GM12874 (cell line): ENCODE measurements around the gene LRRC71.

Experiments used
- TF ChIP-seq, protein P1 (sequence below): IDR thresholded peaks from 2 replicates; pipeline ENCODE4 v1.5.1; 2011; ENCODE audit warnings: low read depth, mild to moderate bottlenecking, control low read depth, low read length, moderate library complexity; ENCODE audit not compliant: insufficient read depth

LRRC71 gene

DNA sequence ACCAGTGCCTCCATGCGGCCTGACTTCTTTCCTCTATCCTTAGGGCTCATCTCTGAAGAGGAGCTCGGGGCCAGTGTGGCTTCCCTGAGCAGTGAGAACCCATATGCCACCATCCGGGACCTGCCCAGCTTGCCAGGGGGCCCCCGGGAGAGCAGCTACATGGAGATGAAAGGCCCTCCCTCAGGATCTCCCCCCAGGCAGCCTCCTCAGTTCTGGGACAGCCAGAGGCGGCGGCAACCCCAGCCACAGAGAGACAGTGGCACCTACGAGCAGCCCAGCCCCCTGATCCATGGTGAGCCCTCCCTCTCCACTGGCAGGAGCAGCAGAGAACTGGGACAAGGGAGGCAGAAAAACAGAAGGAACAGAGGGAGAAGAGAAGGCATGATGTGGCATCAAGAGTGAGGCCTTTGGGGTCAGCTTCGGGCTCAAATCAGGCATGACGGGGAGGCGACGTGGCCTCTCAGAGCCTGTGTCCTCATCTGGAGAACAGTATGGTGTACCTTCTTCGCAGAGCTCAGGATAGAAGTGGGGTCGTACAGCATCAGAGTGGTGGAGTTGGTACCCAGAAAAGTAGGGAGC lies 6.5 kb upstream of the LRRC71 start:
- TF ChIP-seq, protein P1, sequence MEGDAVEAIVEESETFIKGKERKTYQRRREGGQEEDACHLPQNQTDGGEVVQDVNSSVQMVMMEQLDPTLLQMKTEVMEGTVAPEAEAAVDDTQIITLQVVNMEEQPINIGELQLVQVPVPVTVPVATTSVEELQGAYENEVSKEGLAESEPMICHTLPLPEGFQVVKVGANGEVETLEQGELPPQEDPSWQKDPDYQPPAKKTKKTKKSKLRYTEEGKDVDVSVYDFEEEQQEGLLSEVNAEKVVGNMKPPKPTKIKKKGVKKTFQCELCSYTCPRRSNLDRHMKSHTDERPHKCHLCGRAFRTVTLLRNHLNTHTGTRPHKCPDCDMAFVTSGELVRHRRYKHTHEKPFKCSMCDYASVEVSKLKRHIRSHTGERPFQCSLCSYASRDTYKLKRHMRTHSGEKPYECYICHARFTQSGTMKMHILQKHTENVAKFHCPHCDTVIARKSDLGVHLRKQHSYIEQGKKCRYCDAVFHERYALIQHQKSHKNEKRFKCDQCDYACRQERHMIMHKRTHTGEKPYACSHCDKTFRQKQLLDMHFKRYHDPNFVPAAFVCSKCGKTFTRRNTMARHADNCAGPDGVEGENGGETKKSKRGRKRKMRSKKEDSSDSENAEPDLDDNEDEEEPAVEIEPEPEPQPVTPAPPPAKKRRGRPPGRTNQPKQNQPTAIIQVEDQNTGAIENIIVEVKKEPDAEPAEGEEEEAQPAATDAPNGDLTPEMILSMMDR, result no peak

DNA sequence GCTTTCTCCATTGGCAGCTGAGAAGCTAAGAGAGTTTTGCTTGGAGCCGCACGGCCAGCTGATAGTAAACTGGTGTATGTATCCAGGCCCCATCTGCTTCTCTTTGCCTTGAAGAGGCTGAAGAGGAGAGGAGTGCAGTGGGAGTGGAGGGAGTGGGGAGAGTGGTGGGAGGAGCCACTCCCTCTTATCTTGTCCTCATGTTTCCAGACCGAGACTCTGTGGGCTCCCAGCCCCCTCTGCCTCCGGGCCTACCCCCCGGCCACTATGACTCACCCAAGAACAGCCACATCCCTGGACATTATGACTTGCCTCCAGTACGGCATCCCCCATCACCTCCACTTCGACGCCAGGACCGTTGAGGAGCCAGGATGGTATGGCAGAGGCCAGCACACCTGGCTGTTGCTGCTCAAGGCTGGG lies 6.0 kb upstream of the LRRC71 start:
- TF ChIP-seq, protein P1, result no peak

DNA sequence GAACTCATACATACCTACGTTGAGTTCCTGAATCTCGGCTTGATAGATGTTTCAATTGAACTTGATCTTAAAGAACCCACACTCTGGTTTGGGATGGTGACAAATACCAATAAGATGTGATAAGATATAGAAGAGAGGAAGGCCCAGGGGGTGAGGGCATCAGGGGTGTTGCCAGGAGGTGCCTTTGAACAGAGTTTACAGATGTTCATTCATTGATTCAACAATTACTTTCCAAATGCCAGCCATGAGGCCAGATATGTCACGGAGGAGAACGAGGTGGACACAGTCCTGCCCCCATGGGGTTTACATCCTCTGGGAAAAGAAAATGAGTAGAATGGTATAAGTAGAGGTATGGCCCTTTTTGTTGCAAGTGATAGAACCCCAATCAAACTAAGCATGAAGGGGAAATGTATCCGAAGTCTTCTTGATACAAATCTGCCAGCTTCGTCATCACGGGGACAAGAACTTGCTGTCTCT lies 659 bp downstream of the LRRC71 start:
- TF ChIP-seq, protein P1, result no peak

DNA sequence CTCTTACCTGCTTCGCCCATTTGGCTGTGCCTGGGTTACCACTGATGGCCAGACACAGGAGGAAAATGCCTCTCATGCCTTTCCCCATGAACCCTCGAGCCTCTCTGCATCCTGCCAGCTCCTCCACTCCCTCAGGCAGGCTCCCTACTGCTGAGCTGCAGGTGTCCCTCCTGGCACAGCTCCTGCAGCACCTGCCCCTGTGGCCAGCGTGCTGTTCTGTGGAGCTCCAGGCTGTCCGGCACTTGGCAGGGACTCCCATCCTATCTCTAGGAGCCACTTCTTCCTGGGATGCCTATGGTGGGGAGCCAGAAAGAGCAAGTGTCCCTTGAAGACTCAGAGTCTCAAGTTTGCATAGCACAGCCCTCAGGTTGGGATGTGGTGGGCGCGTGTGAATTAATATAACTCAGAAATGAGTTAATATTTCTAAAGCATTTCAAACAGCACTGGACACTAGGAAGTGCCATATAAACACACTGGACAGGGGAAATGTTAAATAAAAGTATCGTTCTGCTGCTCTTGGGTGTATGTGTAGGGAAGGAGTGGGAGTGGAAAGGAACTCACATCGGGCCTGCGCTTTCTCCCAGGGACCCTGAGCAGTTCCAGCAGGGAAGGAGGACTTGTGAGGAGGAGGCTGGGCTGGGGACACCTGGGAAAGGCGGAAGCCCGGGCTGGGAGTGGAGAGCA lies 2.7 kb downstream of the LRRC71 start:
- TF ChIP-seq, protein P1, result no peak

DNA sequence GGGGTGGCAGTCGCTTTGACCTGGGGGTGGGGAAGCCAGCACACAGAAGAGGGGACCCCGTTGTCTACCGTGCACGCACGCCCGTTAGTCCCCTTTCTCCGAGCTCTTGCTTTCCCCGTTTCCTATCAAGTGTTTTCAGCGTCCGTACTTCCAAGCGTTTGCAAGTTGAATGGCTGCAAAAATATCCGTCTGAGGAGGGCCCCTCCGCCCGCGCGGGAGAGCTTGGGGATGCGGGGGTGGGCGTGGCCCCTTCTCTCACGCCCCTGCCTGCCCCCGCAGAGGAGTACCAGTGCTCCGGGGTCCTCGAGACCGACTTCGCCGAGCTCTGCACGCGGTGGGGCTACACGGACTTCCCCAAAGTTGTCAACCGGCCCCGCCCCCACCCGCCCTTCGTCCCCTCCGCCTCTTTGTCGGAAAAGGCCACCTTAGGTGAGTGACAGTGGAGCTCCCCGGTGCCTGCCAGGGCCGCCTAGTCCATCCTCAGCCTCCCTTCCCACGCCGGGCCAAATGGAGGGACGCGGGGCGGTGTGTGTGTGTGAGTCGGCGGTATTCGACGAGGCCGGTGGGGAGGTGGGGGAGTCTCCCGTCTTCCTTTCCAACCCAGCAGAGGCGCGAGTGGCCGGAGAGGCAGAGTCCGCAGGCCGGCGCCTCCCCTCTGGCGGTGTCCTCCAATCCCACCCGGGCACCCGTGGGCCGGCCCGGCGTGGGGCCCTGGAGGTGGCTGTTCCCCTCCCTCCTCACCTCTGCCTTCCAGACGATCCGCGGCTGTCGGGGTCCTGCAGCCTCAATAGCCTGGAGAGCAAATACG lies 3.4 kb downstream of the LRRC71 start:
- TF ChIP-seq, protein P1, result no peak

DNA sequence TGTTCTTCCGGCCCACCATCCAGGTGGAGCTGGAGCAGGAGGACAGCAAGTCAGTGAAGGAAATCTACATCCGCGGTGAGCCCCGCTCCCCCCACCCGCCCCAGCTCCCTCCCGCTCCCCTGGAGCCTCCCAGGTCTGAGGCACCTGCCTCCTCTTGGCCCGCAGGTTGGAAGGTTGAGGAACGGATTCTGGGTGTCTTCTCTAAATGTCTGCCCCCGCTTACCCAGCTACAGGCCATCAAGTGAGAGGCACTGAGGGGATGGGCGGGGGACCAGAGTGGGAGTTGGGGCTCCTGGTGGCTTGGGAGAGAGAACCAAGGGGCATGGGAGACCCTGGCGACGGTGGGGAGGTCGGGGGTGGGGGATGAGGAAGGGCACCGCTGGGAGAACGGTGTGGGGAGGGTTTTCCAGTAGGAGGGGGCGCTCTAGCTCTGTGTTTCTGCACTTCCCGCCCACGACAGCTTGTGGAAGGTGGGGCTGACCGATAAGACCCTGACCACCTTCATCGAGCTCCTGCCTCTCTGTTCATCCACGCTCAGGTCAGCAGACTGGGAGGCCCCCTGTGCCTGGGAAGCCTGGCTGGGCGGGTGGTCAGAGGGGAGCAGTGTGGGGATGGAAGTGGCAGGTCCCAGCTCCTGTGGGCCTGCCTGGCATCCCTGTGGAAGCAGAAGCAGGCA lies 4.2 kb downstream of the LRRC71 start:
- TF ChIP-seq, protein P1, result no peak
